Measurements from ENCODE around the gene SLC9A5. TPM values are rescaled to one million over a fixed set of nuclear protein-coding genes. Genes with fewer than 3 reads are reported as not detected.

SLC9A5 gene
- total and polyA plus RNA-seq, 9 of the 15 experiments (the other 6 are each of a cell fraction or from before 2014, with no cell fraction given) = 0.06 to 3.1 (median 1.2) TPM

- peaks cover 3% of the 10 kb centered on the region for H3K9me1 ChIP-seq (ENCODE audit: control insufficient read depth, insufficient read depth, low read length)
- peaks cover 52% of the 10 kb centered on the region; the same call in 2 of the 3 replicates for H3K36me3 ChIP-seq (ENCODE audit: control insufficient read depth, insufficient read depth, low read length)
- H2AFZ ChIP-seq (ENCODE audit: low read depth, low read length) = no peak overlapping the region
- no peaks in the 10 kb centered on the region for H3K9me3 ChIP-seq (replicated peaks; ENCODE audit: control insufficient read depth, insufficient read depth, low read depth, low read length)
- DNase-seq (ENCODE audit: extremely low read depth in 1 of 4, low spot score in 3 of 4) (no peak), ATAC-seq (no peak), FAIRE-seq (no peak)
- TF ChIP-seq HMG20A (CRISPR knock-in tag; conservative IDR thresholded peaks at IDR 0.05) = no peak
- no peak for TF ChIP-seq PREB (CRISPR knock-in tag; IDR thresholded peaks at IDR 0.05)
- TF ChIP-seq SOX6 (IDR thresholded peaks at IDR 0.05) = no peak
- no peak for TF ChIP-seq HNRNPL (IDR thresholded peaks at IDR 0.05; ENCODE audit: low read depth, low read length)
- no peak overlapping the region for H3K4me2 ChIP-seq (ENCODE audit: insufficient read depth, low read length)
- intact Hi-C loops (cut with micrococcal nuclease) = no loop called here
- peak overlapping the region in 1 of 2 experiments; percentile 13; a peak in 1 of 4 replicates for H3K9ac ChIP-seq (ENCODE audit: insufficient read depth in 1 of 2, low read depth in 2 of 2, low read length in 2 of 2)
- H3K4me3 ChIP-seq = no peak overlapping the region
- POLR2A ChIA-PET = interaction anchor here (0.5 to 2.2 kb wide), 4 partner anchors 11 to 208 kb away, joined by 3 to 6 read pairs (median 4); no protein-coding TSS in a partner anchor
- WGBS (ENCODE audit: insufficient coverage, low coverage, missing lambda C conversion rate) = 92% methylated on average over 4 of the region's 4 CpGs
- no peak overlapping the region for H3K27ac ChIP-seq (ENCODE audit: extremely low read depth, low read depth, low read length)
- in situ Hi-C loops (cut with MboI) = no loop called here
- no TSS peak for BruUV-seq (replicated peaks)
- no peaks in the 10 kb centered on the region for H3K27me3 ChIP-seq (ENCODE audit: control insufficient read depth in 2 of 2, insufficient read depth in 2 of 2, low read length in 2 of 2)
- H3K79me2 ChIP-seq (ENCODE audit: control insufficient read depth, insufficient read depth, low read length) = no peaks in the 10 kb centered on the region
- H4K20me1 ChIP-seq (replicated peaks; ENCODE audit: control insufficient read depth, insufficient read depth, low read length) = no peaks in the 10 kb centered on the region; the same call in 1 of the 2 replicates
- CTCF ChIA-PET (ENCODE audit: low intra/inter-chr PET ratio) = no interaction called here
- H3K4me1 ChIP-seq (replicated peaks in 1 of 2; ENCODE audit: control insufficient read depth in 2 of 2, insufficient read depth in 2 of 2, low read length in 2 of 2) = peaks cover 10 to 54% of the 10 kb centered on the region in 2 experiments; a peak in 4 of 5 replicates
Measured at GRCh38 chr16:67204076-67204475, 44.7 kb upstream of the SLC9A5 start.

All from K562 (cell line).